Measurements from ENCODE around the gene CACNA2D3.

The CACNA2D3 gene

GRCh38 chr3:54935869-54936268 is 813.5 kb downstream of the CACNA2D3 start:
- 100% methylated on average over 1 of the region's 3 CpGs; no CpG with 5 or more reads in 1 of the 2 experiments for WGBS, 2 experiments (ENCODE audit: insufficient coverage in 2 of 2)
- H3K36me3 ChIP-seq (ENCODE audit: control insufficient read depth, insufficient read depth, low read length): no peaks in the 10 kb centered on the region
- H3K4me3 ChIP-seq (ENCODE audit: extremely low read depth, insufficient read depth, low read length, poor library complexity, severe bottlenecking): no peak overlapping the region
- H3K27ac ChIP-seq (ENCODE audit: low read depth, low read length, severe bottlenecking): no peak overlapping the region
- no peaks in the 10 kb centered on the region for H3K9me3 ChIP-seq (ENCODE audit: control insufficient read depth, low read length)
- H3K4me1 ChIP-seq (ENCODE audit: control insufficient read depth, insufficient read depth, low read length, poor library complexity, severe bottlenecking): no peaks in the 10 kb centered on the region

DNA sequence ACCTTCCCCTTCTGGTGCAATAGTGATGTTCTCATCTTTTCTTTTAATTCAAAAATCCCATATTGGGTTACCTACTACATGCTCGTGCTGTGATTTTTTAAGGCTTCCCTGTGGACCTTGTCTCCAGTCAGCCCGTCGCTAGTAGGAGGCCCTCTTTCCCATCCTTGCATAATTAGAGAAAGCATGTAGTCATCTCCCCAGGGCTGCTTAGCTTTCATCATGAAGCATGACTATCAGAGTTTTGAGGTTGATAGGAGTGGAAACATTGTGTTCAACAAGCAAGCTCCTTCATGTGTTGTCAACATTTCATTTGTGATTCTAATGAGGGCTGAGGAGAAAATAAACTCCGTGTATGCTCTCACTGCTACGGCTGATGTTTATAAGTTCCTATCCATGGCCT is 814.2 kb downstream of the CACNA2D3 start:
- H3K4me3 ChIP-seq (ENCODE audit: extremely low read depth, insufficient read depth, low read length, poor library complexity, severe bottlenecking): no peak overlapping the region
- no peak overlapping the region for H3K27ac ChIP-seq (ENCODE audit: low read depth, low read length, severe bottlenecking)
- no peaks in the 10 kb centered on the region for H3K9me3 ChIP-seq (ENCODE audit: control insufficient read depth, low read length)
- H3K36me3 ChIP-seq (ENCODE audit: control insufficient read depth, insufficient read depth, low read length): no peaks in the 10 kb centered on the region
- H3K4me1 ChIP-seq (ENCODE audit: control insufficient read depth, insufficient read depth, low read length, poor library complexity, severe bottlenecking): no peaks in the 10 kb centered on the region
- 68 to 69% methylated on average over 2 to 5 of the region's 5 CpGs for WGBS, 2 experiments (ENCODE audit: insufficient coverage in 2 of 2)

- no peak overlapping the region for H3K27ac ChIP-seq (ENCODE audit: low read depth, low read length, severe bottlenecking)
- 61 to 73% methylated on average over 4 to 6 of the region's 6 CpGs for WGBS, 2 experiments (ENCODE audit: insufficient coverage in 2 of 2)
- H3K4me3 ChIP-seq (ENCODE audit: extremely low read depth, insufficient read depth, low read length, poor library complexity, severe bottlenecking): no peak overlapping the region
- no peaks in the 10 kb centered on the region for H3K9me3 ChIP-seq (ENCODE audit: control insufficient read depth, low read length)
- no peaks in the 10 kb centered on the region for H3K4me1 ChIP-seq (ENCODE audit: control insufficient read depth, insufficient read depth, low read length, poor library complexity, severe bottlenecking)
- no peaks in the 10 kb centered on the region for H3K36me3 ChIP-seq (ENCODE audit: control insufficient read depth, insufficient read depth, low read length)
Observed at GRCh38 chr3:54939557-54940300, 817.4 kb downstream of the CACNA2D3 start.

DNA sequence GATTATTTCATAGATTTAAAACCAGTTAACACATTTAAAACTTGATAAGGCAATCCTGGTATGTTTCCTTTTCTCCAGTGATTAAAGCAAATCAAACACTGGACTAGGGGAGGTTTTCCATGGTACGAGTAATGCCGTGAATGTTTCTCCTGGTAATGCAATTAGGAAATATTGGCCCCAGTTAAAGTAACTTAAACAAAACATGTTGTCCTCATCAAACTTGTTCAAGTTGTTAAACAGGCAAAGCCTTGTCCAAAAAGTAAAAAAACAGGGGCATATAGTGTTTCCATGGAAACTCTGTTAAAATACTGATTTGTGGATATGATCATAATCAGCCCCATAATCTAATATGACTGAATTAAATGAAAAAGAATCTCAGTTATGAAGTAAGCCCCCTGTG is 818.6 kb downstream of the CACNA2D3 start:
- WGBS, 2 experiments (ENCODE audit: insufficient coverage in 2 of 2): 100% methylated on average over 1 of the region's 2 CpGs; no CpG with 5 or more reads in 1 of the 2 experiments
- H3K36me3 ChIP-seq (ENCODE audit: control insufficient read depth, insufficient read depth, low read length): no peaks in the 10 kb centered on the region
- no peaks in the 10 kb centered on the region for H3K4me1 ChIP-seq (ENCODE audit: control insufficient read depth, insufficient read depth, low read length, poor library complexity, severe bottlenecking)
- H3K27ac ChIP-seq (ENCODE audit: low read depth, low read length, severe bottlenecking): no peak overlapping the region
- H3K9me3 ChIP-seq (ENCODE audit: control insufficient read depth, low read length): no peaks in the 10 kb centered on the region
- no peak overlapping the region for H3K4me3 ChIP-seq (ENCODE audit: extremely low read depth, insufficient read depth, low read length, poor library complexity, severe bottlenecking)

DNA sequence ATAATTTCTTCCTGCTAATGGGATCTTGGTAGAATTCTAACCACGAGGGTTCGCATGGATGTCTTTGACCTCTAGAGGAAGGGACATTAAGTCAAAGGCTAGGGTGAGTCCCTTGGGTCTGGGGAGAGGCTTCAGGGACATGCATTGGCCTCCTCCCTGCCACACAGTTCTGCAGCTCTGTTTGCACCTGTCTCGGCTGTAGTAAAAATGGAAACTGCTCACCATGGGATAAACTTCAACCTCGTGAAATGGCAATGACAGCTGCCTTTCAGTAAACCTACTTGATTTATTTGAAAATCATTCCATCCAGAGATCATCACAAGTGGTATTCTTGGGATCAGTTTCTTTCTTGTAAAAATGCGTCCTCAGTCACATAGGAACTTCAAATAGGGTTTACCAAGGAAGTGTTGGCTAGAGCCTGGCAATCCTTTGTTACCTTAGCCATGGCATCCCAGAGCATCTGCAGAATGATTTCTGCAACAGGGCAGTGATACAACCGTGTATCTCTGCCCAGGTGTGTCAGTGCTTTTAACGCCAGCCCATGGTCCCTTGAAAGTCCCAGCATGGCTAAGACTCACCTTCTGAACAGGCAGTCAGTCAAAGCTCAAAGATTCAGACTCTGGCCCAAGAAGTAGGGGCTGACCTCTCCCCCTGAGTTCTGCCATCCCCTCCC is 819.5 kb downstream of the CACNA2D3 start:
- H3K36me3 ChIP-seq (ENCODE audit: control insufficient read depth, insufficient read depth, low read length): no peaks in the 10 kb centered on the region
- 82 to 95% methylated on average over 5 to 7 of the region's 7 CpGs for WGBS, 2 experiments (ENCODE audit: insufficient coverage in 2 of 2)
- H3K4me3 ChIP-seq (ENCODE audit: extremely low read depth, insufficient read depth, low read length, poor library complexity, severe bottlenecking): no peak overlapping the region
- H3K9me3 ChIP-seq (ENCODE audit: control insufficient read depth, low read length): no peaks in the 10 kb centered on the region
- no peaks in the 10 kb centered on the region for H3K4me1 ChIP-seq (ENCODE audit: control insufficient read depth, insufficient read depth, low read length, poor library complexity, severe bottlenecking)
- H3K27ac ChIP-seq (ENCODE audit: low read depth, low read length, severe bottlenecking): no peak overlapping the region

DNA sequence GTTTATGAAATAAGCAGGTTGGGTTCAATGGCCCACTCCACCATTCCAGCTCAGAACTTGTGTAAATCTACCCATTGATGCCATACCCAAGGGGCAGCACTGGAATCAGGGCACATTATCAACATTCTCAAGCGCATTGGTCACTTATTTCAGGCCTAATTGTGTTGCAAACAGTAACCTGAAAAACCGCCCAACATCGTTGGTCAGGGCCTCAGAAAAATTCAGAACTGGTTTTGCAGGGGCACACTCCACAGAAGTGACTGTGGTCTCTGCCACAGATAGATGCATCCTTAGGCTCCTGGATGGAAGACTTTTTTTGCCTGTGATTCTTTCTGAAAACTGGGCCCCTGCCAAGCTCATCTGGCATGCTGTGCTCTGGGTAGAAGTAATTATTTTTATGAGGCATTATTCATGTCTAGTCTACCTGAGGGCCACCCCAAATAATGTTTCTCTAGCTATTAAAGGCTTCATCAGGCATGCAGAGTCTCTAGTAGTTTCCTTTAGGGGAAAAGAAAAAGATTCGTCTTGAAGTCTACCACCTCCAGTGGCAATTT is 827.2 kb downstream of the CACNA2D3 start:
- H3K27ac ChIP-seq (ENCODE audit: low read depth, low read length, severe bottlenecking): no peak overlapping the region
- H3K9me3 ChIP-seq (ENCODE audit: control insufficient read depth, low read length): no peaks in the 10 kb centered on the region
- 87 to 89% methylated on average over 3 to 4 of the region's 4 CpGs for WGBS, 2 experiments (ENCODE audit: insufficient coverage in 2 of 2)
- no peak overlapping the region for H3K4me3 ChIP-seq (ENCODE audit: extremely low read depth, insufficient read depth, low read length, poor library complexity, severe bottlenecking)
- H3K4me1 ChIP-seq (ENCODE audit: control insufficient read depth, insufficient read depth, low read length, poor library complexity, severe bottlenecking): peaks cover 13% of the 10 kb centered on the region
- H3K36me3 ChIP-seq (ENCODE audit: control insufficient read depth, insufficient read depth, low read length): no peaks in the 10 kb centered on the region

- H3K4me1 ChIP-seq (ENCODE audit: control insufficient read depth, insufficient read depth, low read length, poor library complexity, severe bottlenecking): peaks cover 13% of the 10 kb centered on the region
- no peak overlapping the region for H3K4me3 ChIP-seq (ENCODE audit: extremely low read depth, insufficient read depth, low read length, poor library complexity, severe bottlenecking)
- H3K27ac ChIP-seq (ENCODE audit: low read depth, low read length, severe bottlenecking): no peak overlapping the region
- 89 to 95% methylated on average over 6 of the region's 7 CpGs for WGBS, 2 experiments (ENCODE audit: insufficient coverage in 2 of 2)
- no peaks in the 10 kb centered on the region for H3K9me3 ChIP-seq (ENCODE audit: control insufficient read depth, low read length)
- no peaks in the 10 kb centered on the region for H3K36me3 ChIP-seq (ENCODE audit: control insufficient read depth, insufficient read depth, low read length)
Observed at GRCh38 chr3:54950391-54951003, 828.1 kb downstream of the CACNA2D3 start.

- Histone ChIP-seq H3K27ac (ENCODE audit: low read depth, low read length, severe bottlenecking) (no peak overlapping the region), H3K36me3 (ENCODE audit: control insufficient read depth, insufficient read depth, low read length) (no peaks in the 10 kb centered on the region), H3K9me3 (ENCODE audit: control insufficient read depth, low read length) (no peaks in the 10 kb centered on the region), H3K4me3 (ENCODE audit: extremely low read depth, insufficient read depth, low read length, poor library complexity, severe bottlenecking) (no peak overlapping the region), H3K4me1 (ENCODE audit: control insufficient read depth, insufficient read depth, low read length, poor library complexity, severe bottlenecking) (peaks cover 16% of the 10 kb centered on the region)
- WGBS, 2 experiments (ENCODE audit: insufficient coverage in 2 of 2): 47 to 75% methylated on average over 4 to 5 of the region's 8 CpGs
Observed at GRCh38 chr3:54951405-54951804, 829.1 kb downstream of the CACNA2D3 start.

DNA sequence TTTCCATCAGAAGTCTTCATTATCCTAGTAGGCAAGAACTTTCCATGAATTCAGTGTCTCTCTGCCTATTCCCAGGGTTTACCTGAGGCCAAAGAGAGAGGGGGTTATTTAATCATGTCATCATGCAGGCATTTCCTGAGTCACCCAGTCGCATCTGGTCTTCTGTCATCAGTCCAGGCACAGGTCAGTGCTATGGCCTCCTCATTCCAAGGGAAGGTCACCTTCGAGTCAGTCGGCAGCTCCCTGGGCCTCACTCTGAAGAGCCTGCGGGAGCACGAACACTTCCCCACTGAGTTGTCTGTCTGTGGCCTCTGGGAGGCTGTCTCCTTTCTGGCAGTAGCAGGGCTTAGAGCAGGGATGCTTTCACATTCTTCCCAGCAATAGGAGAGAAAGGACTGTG is 831.7 kb downstream of the CACNA2D3 start:
- Histone ChIP-seq H3K9me3 (ENCODE audit: control insufficient read depth, low read length) (no peaks in the 10 kb centered on the region), H3K4me1 (ENCODE audit: control insufficient read depth, insufficient read depth, low read length, poor library complexity, severe bottlenecking) (peaks cover 16% of the 10 kb centered on the region), H3K36me3 (ENCODE audit: control insufficient read depth, insufficient read depth, low read length) (no peaks in the 10 kb centered on the region), H3K27ac (ENCODE audit: low read depth, low read length, severe bottlenecking) (peak overlapping the region; percentile 92), H3K4me3 (ENCODE audit: extremely low read depth, insufficient read depth, low read length, poor library complexity, severe bottlenecking) (no peak overlapping the region)
- 44 to 63% methylated on average over 1 to 5 of the region's 5 CpGs for WGBS, 2 experiments (ENCODE audit: insufficient coverage in 2 of 2)

- no peaks in the 10 kb centered on the region for H3K36me3 ChIP-seq (ENCODE audit: control insufficient read depth, insufficient read depth, low read length)
- peak overlapping the region; percentile 92 for H3K27ac ChIP-seq (ENCODE audit: low read depth, low read length, severe bottlenecking)
- 78 to 80% methylated on average over 1 to 3 of the region's 5 CpGs for WGBS, 2 experiments (ENCODE audit: insufficient coverage in 2 of 2)
- peaks cover 16% of the 10 kb centered on the region for H3K4me1 ChIP-seq (ENCODE audit: control insufficient read depth, insufficient read depth, low read length, poor library complexity, severe bottlenecking)
- no peak overlapping the region for H3K4me3 ChIP-seq (ENCODE audit: extremely low read depth, insufficient read depth, low read length, poor library complexity, severe bottlenecking)
- H3K9me3 ChIP-seq (ENCODE audit: control insufficient read depth, low read length): no peaks in the 10 kb centered on the region
Observed at GRCh38 chr3:54954521-54954920, 832.2 kb downstream of the CACNA2D3 start.

All from mesodermal cell (in vitro differentiated cells).